Stomach (tissue), 9 donors: ENCODE measurements around the gene TMEM123. TPM values are rescaled to one million over a fixed set of nuclear protein-coding genes. Genes with fewer than 3 reads are reported as not detected.

Source experiments
- DNase-seq, 2 donors: peaks; one replicate each; pipeline versions ENCODE4 v3.0.0 to v3.0.0-alpha.2; 2013 to 2019
- H3K27ac ChIP-seq, 5 donors: fragments of 200-600 bp in 4 of 5; sonication (generic) in 4 of 5; one replicate each; pipeline ENCODE4 v1.5.1; 2013 to 2019; ENCODE audit warnings: mild to moderate bottlenecking in 1 of 5, moderate library complexity in 1 of 5
- H3K27me3 ChIP-seq, 3 donors: fragments of 200-600 bp; sonication (generic); one replicate each; pipeline ENCODE4 v1.5.1; 2017 to 2019; ENCODE audit warnings: mixed run types in 1 of 3
- H3K36me3 ChIP-seq, 4 donors: fragments of 200-600 bp; sonication (generic); 1 replicate in 3 of 4; 2 replicates in 1 of 4; pipeline ENCODE4 v1.5.1; 2016 to 2019
- H3K4me1 ChIP-seq, 4 donors: fragments of 200-600 bp; sonication (generic); one replicate each; pipeline ENCODE4 v1.5.1; 2016 to 2019
- H3K4me3 ChIP-seq, 4 donors: fragments of 200-600 bp; sonication (generic) in 3 of 4; one replicate each; pipeline ENCODE4 v1.5.1; 2016 to 2019; ENCODE audit warnings: mild to moderate bottlenecking in 1 of 4
- H3K9me3 ChIP-seq, 4 donors: fragments of 200-600 bp; sonication (generic); one replicate each; pipeline ENCODE4 v1.5.1; 2016 to 2019
- CTCF ChIP-seq, 7 experiments: fragments of 450-650 bp in 4 of 7; fragments of 200-600 bp in 3 of 7; sonication (generic) in 3 of 7; IDR thresholded peaks; one replicate each; pipeline ENCODE4 v1.5.1; 2016 to 2019; ENCODE audit warnings: antibody characterized with exemption in 7 of 7, control low read depth in 2 of 7, mild to moderate bottlenecking in 1 of 7
- EP300 ChIP-seq: sonication (generic); formaldehyde crosslinking; IDR thresholded peaks from one replicate; pipeline ENCODE4 v1.6.1; 2017; ENCODE audit warnings: antibody characterized with exemption
- POLR2A ChIP-seq, 4 donors: fragments of 450-650 bp; IDR thresholded peaks; one replicate each; pipeline ENCODE4 v1.6.1; 2016; ENCODE audit warnings: antibody characterized with exemption in 4 of 4, control low read depth in 2 of 4, mild to moderate bottlenecking in 1 of 4, moderate library complexity in 1 of 4
- POLR2AphosphoS5 ChIP-seq, 3 donors: sonication (generic); formaldehyde crosslinking; IDR thresholded peaks; one replicate each; pipeline ENCODE4 v1.6.1; 2016; ENCODE audit warnings: antibody characterized with exemption in 3 of 3
- WGBS, 5 donors: extraction: QIAGEN DNeasy Blood & Tissue Kit in 3 of 5; methylation state at CpG; one replicate each; pipeline versions ENCODE4 v1.1.5 to v1.1.7; 2013 to 2018; 5-methylcytosine and 5-hydroxymethylcytosine counted together
- intact Hi-C: fragments of 100-400 bp; cut with DNase I; formaldehyde crosslinking; loops from one replicate; pipeline ENCODE4 v1.15.1; 2023; ENCODE audit warnings: low total_unique reads
- polyA plus RNA-seq, 3 donors: library from polyadenylated mRNA; stranded (reverse); fragments of 200-250 nt; gene quantifications; one replicate each; pipeline ENCODE4 v1.2.3, GENCODE V29; 2013
- total RNA-seq, 5 donors: library from RNA; depleted of rRNA; stranded (reverse); fragments of >200 nt; gene quantifications; one replicate each; pipeline versions ENCODE4 v1.1.0 to v1.2.3, GENCODE V29; 2014 to 2016
- donor health status: healthy with polysubstance abuse.
- donor health status: Bipolar disorder and iron deficiency.
- donor health status: healthy.

TMEM123 gene
- total and polyA plus RNA-seq, 8 donors: 16.2 to 226 (median 51.6) TPM

DNA sequence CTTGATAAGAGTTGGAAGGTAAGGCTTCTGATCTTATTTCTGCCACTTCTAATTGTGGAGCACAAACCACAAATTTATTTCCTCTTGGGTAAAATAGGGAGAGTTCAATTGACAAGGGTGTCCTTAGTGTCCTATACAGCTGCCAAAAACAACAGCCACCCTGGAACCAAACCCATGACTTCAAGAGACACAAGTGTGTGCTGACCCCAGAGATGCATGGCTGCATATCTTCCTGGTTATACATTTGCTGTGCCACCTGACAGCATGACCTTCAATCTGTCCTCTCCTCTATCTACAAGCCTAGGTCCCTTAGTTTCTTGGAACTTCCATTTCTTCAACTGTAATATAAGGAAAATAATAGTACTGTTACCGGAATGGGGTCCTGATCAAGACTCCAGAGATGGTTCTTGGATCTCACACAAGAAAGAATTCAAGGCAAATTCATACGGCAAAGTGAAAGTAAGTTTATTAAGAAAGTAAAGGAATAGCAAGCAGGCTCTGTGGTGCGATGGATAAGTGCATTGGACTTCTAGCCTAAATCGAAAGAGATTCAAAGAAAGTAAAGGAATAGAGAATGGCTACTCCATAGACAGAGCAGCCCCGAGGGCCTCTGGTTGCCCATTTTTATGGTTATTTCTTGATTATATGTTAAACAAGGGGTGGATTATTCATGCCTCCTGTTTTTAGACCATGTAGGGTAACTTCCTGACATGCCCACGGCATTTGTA, 15.5 kb upstream of the TMEM123 start:
- H3K27me3 ChIP-seq: no peaks in the 10 kb centered on the region
- no peak for TF ChIP-seq CTCF (IDR thresholded peaks at IDR 0.05)
- TF ChIP-seq POLR2A (IDR thresholded peaks at IDR 0.05): no peak
- TF ChIP-seq EP300: no peak
- TF ChIP-seq POLR2AphosphoS5 (IDR thresholded peaks at IDR 0.05): no peak
- no peaks in the 10 kb centered on the region for H3K9me3 ChIP-seq
- no peaks in the 10 kb centered on the region for H3K36me3 ChIP-seq
- H3K27ac ChIP-seq: peak overlapping the region; percentile 36 to 81 (median 64)
- H3K4me3 ChIP-seq: no peak overlapping the region
- intact Hi-C loops: no loop called here
- WGBS, 5 donors: 81 to 90% (median 84%) methylated on average over 6 of the region's 6 CpGs
- peaks cover 7 to 34% (median 22%) of the 10 kb centered on the region in 4 donors for H3K4me1 ChIP-seq
- no peak for DNase-seq

GRCh38 chr11:102467080-102467708, 14.6 kb upstream of the TMEM123 start:
- H3K4me1 ChIP-seq: peaks cover 7 to 34% (median 21%) of the 10 kb centered on the region in 4 donors
- WGBS, 5 donors: 33 to 81% (median 50%) methylated on average over 4 of the region's 4 CpGs
- TF ChIP-seq EP300 (no peak), POLR2A (IDR thresholded peaks at IDR 0.05) (no peak), CTCF (IDR thresholded peaks at IDR 0.05) (no peak), POLR2AphosphoS5 (IDR thresholded peaks at IDR 0.05) (no peak)

GRCh38 chr11:102465696-102466095, 13.1 kb upstream of the TMEM123 start:
- no peak for TF ChIP-seq POLR2A (IDR thresholded peaks at IDR 0.05)
- no peak for TF ChIP-seq CTCF (IDR thresholded peaks at IDR 0.05)
- no peak for TF ChIP-seq EP300
- TF ChIP-seq POLR2AphosphoS5 (IDR thresholded peaks at IDR 0.05): no peak
- 62 to 78% (median 70%) methylated on average over 1 of the region's 1 CpG for WGBS, 5 donors
- Histone ChIP-seq H3K27me3 (no peaks in the 10 kb centered on the region), H3K4me3 (no peak overlapping the region), H3K36me3 (no peaks in the 10 kb centered on the region), H3K4me1 (peaks cover 7 to 34% (median 21%) of the 10 kb centered on the region in 4 donors), H3K27ac (no peak overlapping the region), H3K9me3 (no peaks in the 10 kb centered on the region)
- no peak for DNase-seq
- intact Hi-C loops: no loop called here

More at GRCh38 chr11:102467080-102467708, 14.6 kb upstream of the TMEM123 start:
- H3K9me3 ChIP-seq: no peaks in the 10 kb centered on the region
- intact Hi-C loops: no loop called here
- H3K36me3 ChIP-seq: no peaks in the 10 kb centered on the region
- H3K4me3 ChIP-seq: no peak overlapping the region
- H3K27me3 ChIP-seq: no peaks in the 10 kb centered on the region
- peak overlapping the region; percentile 36 to 80 (median 62) for H3K27ac ChIP-seq
- DNase-seq: peak in 1 of 2 donors; percentile 81

GRCh38 chr11:102464859-102465500, 12.4 kb upstream of the TMEM123 start:
- Histone ChIP-seq H3K4me1 (peaks cover 7 to 34% (median 21%) of the 10 kb centered on the region in 4 donors), H3K27me3 (no peaks in the 10 kb centered on the region), H3K27ac (no peak overlapping the region), H3K9me3 (no peaks in the 10 kb centered on the region), H3K4me3 (no peak overlapping the region), H3K36me3 (no peaks in the 10 kb centered on the region)
- TF ChIP-seq POLR2A (IDR thresholded peaks at IDR 0.05) (no peak), POLR2AphosphoS5 (IDR thresholded peaks at IDR 0.05) (no peak), CTCF (IDR thresholded peaks at IDR 0.05) (no peak), EP300 (no peak)
- intact Hi-C loops: no loop called here
- 66 to 76% (median 72%) methylated on average over 3 of the region's 3 CpGs for WGBS, 5 donors
- DNase-seq: no peak
